WTC11 (cell line): ENCODE data around the gene BAG3. TPM values are rescaled to one million over a fixed set of nuclear protein-coding genes. Genes with fewer than 3 reads are reported as not detected.

ENCODE experiments used
- ATAC-seq: fragments of 200-7000 bp; cut with Tn5 transposase; 2 replicates; pipeline ENCODE4 v1.10.0; 2021; ENCODE audit warnings: mild to moderate bottlenecking, moderate library complexity
- CTCF ChIA-PET: fragments of 300-600 bp; sonication (Branson Sonifier 250); formaldehyde crosslinking; loops from one replicate; lab custom pipeline; 2021; ENCODE audit warnings: antibody characterized with exemption; lab: Charles Lee
- POLR2A ChIA-PET: fragments of 350-600 bp; sonication (Branson Sonifier 250); formaldehyde crosslinking; loops from one replicate; lab custom pipeline; 2021; ENCODE audit warnings: antibody characterized with exemption; lab: Charles Lee
- DNase-seq: peaks from one replicate; pipeline ENCODE4 v3.0.0; 2021; ENCODE audit warnings: low spot score
- H3K27ac Mint-ChIP-seq: 2 replicates; pipeline ENCODE4 v1.8.0; 2021; ENCODE audit warnings: mixed read lengths
- H3K27me3 Mint-ChIP-seq: 2 replicates; pipeline ENCODE4 v1.8.0; 2021; ENCODE audit warnings: low read depth, mild to moderate bottlenecking, moderate library complexity, mixed read lengths
- H3K36me3 Mint-ChIP-seq: 2 replicates; pipeline ENCODE4 v1.8.0; 2021; ENCODE audit warnings: mixed read lengths
- H3K4me1 Mint-ChIP-seq: 2 replicates; pipeline ENCODE4 v1.8.0; 2022; ENCODE audit warnings: mixed read lengths
- H3K4me3 Mint-ChIP-seq: 2 replicates; pipeline ENCODE4 v1.8.0; 2021; ENCODE audit warnings: mild to moderate bottlenecking, moderate library complexity, mixed read lengths
- H3K9me3 Mint-ChIP-seq: 2 replicates; pipeline ENCODE4 v1.8.0; 2021; ENCODE audit warnings: mixed read lengths
- ATF2 ChIP-seq: sonication (generic); formaldehyde crosslinking; IDR thresholded peaks from 2 replicates; pipeline ENCODE4 v1.8.1; 2022; ENCODE audit warnings: low read depth, missing genetic modification reagents, borderline replicate concordance
- CDX4 ChIP-seq: fragments of 250-450 bp; sonication (Bioruptor Pico); IDR thresholded peaks from 2 replicates; pipeline ENCODE4 v1.9.0; 2021; ENCODE audit warnings: moderate library complexity, mild to moderate bottlenecking, inconsistent platforms, borderline replicate concordance
- CREB1 ChIP-seq: sonication (generic); formaldehyde crosslinking; IDR thresholded peaks from 2 replicates; pipeline ENCODE4 v1.8.0; 2023; ENCODE audit warnings: mild to moderate bottlenecking, missing genetic modification reagents
- HMGA2 ChIP-seq: fragments of 250-450 bp; sonication (Bioruptor Pico); IDR thresholded peaks from 2 replicates; pipeline ENCODE4 v1.4.0; 2021; ENCODE audit warnings: mild to moderate bottlenecking, moderate library complexity
- JUN ChIP-seq: sonication (generic); formaldehyde crosslinking; IDR thresholded peaks from 2 replicates; pipeline ENCODE4 v1.8.0; 2023; ENCODE audit warnings: mild to moderate bottlenecking, missing genetic modification reagents
- NFE2L1 ChIP-seq: sonication (generic); formaldehyde crosslinking; IDR thresholded peaks from 2 replicates; pipeline ENCODE4 v1.8.1; 2023; ENCODE audit warnings: missing genetic modification reagents
- NR2C2 ChIP-seq: sonication (generic); formaldehyde crosslinking; IDR thresholded peaks from 2 replicates; pipeline ENCODE4 v1.8.0; 2022; ENCODE audit warnings: mild to moderate bottlenecking, missing genetic modification reagents
- SMAD4 ChIP-seq: sonication (generic); formaldehyde crosslinking; IDR thresholded peaks from 2 replicates; pipeline ENCODE4 v1.8.0; 2022; ENCODE audit warnings: mild to moderate bottlenecking, missing genetic modification reagents
- ZNF121 ChIP-seq: sonication (generic); formaldehyde crosslinking; IDR thresholded peaks from 2 replicates; pipeline ENCODE4 v1.8.0; 2023; ENCODE audit warnings: missing genetic modification reagents
- ZNF138 ChIP-seq: sonication (generic); formaldehyde crosslinking; conservative IDR thresholded peaks from 2 replicates; pipeline ENCODE4 v1.8.1; 2022; ENCODE audit warnings: mild to moderate bottlenecking, moderate library complexity, missing genetic modification reagents
- ZNF281 ChIP-seq: sonication (generic); formaldehyde crosslinking; IDR thresholded peaks from 2 replicates; pipeline ENCODE4 v1.8.0; 2023; ENCODE audit warnings: mild to moderate bottlenecking, missing genetic modification reagents
- ZSCAN18 ChIP-seq: fragments of 250-450 bp; sonication (Bioruptor Pico); IDR thresholded peaks from 2 replicates; pipeline ENCODE4 v2.1.2; 2022; ENCODE audit warnings: mild to moderate bottlenecking, moderate library complexity
- total RNA-seq: library from RNA; stranded (reverse); gene quantifications from 3 replicates; pipeline ENCODE4 v1.2.3, GENCODE V29; 2021
- TF ChIP-seq, protein P1 (sequence below): fragments of 200-600 bp; IDR thresholded peaks from 2 replicates; pipeline ENCODE4 v1.8.0; 2022; ENCODE audit warnings: antibody characterized with exemption
- TF ChIP-seq, protein P2 (sequence below): fragments of 250-450 bp; sonication (Bioruptor Pico); IDR thresholded peaks from 2 replicates; pipeline ENCODE4 v1.8.0; 2021; ENCODE audit warnings: mild to moderate bottlenecking
- TF ChIP-seq, protein P3 (sequence below): sonication (generic); formaldehyde crosslinking; IDR thresholded peaks from 2 replicates; pipeline ENCODE4 v1.8.1; 2022; ENCODE audit warnings: mild to moderate bottlenecking, moderate library complexity, missing genetic modification reagents

BAG3 gene
- total RNA-seq, 1 experiment from 2014 or later = 15.7 TPM

GRCh38 chr10:119669331-119669730, 18.2 kb downstream of the BAG3 start (continued):
- TF ChIP-seq ZNF281 (CRISPR knock-in tag) = no peak
- no peak for TF ChIP-seq NR2C2
- TF ChIP-seq, protein P1, sequence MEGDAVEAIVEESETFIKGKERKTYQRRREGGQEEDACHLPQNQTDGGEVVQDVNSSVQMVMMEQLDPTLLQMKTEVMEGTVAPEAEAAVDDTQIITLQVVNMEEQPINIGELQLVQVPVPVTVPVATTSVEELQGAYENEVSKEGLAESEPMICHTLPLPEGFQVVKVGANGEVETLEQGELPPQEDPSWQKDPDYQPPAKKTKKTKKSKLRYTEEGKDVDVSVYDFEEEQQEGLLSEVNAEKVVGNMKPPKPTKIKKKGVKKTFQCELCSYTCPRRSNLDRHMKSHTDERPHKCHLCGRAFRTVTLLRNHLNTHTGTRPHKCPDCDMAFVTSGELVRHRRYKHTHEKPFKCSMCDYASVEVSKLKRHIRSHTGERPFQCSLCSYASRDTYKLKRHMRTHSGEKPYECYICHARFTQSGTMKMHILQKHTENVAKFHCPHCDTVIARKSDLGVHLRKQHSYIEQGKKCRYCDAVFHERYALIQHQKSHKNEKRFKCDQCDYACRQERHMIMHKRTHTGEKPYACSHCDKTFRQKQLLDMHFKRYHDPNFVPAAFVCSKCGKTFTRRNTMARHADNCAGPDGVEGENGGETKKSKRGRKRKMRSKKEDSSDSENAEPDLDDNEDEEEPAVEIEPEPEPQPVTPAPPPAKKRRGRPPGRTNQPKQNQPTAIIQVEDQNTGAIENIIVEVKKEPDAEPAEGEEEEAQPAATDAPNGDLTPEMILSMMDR = no peak
- TF ChIP-seq ZNF121 = no peak
- no peak for TF ChIP-seq NFE2L1 (CRISPR knock-in tag)
- TF ChIP-seq HMGA2 (CRISPR knock-in tag) = no peak
- no peak for TF ChIP-seq ZNF138 (CRISPR knock-in tag)

GRCh38 chr10:119669975-119670640, 18.9 kb downstream of the BAG3 start:
- POLR2A ChIA-PET = no interaction called here
- peaks cover 34% of the 10 kb centered on the region for H3K36me3 Mint-ChIP-seq
- no peak overlapping the region for H3K4me3 Mint-ChIP-seq

More at GRCh38 chr10:119669975-119670640, 18.9 kb downstream of the BAG3 start:
- no peak overlapping the region for H3K27ac Mint-ChIP-seq
- H3K9me3 Mint-ChIP-seq = no peaks in the 10 kb centered on the region
- CTCF ChIA-PET = interaction anchor here (0.7 to 1.7 kb wide), 4 partner anchors 17 to 472 kb away, joined by 3 to 4 read pairs (median 3); partner anchors contain the start of gene BAG3
- TF ChIP-seq ATF2 (CRISPR knock-in tag) (no peak), CREB1 (CRISPR knock-in tag) (no peak), SMAD4 (CRISPR knock-in tag) (no peak), ZNF121 (no peak), ZSCAN18 (CRISPR knock-in tag) (no peak), JUN (no peak), CDX4 (CRISPR knock-in tag) (no peak)
- TF ChIP-seq, protein P2, sequence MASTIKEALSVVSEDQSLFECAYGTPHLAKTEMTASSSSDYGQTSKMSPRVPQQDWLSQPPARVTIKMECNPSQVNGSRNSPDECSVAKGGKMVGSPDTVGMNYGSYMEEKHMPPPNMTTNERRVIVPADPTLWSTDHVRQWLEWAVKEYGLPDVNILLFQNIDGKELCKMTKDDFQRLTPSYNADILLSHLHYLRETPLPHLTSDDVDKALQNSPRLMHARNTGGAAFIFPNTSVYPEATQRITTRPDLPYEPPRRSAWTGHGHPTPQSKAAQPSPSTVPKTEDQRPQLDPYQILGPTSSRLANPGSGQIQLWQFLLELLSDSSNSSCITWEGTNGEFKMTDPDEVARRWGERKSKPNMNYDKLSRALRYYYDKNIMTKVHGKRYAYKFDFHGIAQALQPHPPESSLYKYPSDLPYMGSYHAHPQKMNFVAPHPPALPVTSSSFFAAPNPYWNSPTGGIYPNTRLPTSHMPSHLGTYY = no peak
- TF ChIP-seq, protein P3, sequence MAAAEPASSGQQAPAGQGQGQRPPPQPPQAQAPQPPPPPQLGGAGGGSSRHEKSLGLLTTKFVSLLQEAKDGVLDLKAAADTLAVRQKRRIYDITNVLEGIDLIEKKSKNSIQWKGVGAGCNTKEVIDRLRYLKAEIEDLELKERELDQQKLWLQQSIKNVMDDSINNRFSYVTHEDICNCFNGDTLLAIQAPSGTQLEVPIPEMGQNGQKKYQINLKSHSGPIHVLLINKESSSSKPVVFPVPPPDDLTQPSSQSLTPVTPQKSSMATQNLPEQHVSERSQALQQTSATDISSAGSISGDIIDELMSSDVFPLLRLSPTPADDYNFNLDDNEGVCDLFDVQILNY = no peak
- ATAC-seq (no peak), DNase-seq (no peak)
- H3K27me3 Mint-ChIP-seq = no peaks in the 10 kb centered on the region
- peaks cover 39% of the 10 kb centered on the region for H3K4me1 Mint-ChIP-seq
